Measurements from ENCODE around the gene ADAMTS9.

DNA sequence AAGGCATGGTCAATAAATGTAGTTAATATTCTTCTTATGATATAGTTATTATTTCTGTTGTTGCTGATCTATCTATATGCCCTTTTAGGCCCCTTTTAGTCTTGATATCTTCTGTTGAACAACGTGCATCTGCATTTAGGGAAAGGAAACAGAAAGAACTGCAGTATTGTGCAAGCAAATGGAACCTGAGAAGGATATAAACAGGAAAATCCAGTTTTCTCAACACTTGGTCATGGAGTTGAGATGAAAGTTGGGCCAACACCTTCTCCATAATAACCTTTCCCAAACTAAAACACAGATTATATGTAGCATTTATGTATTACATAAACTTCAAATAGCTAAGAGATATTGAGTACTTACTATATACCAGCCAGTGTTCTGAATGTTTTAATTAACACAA, 179.7 kb downstream of the ADAMTS9 start:
- TF ChIP-seq, protein P1, sequence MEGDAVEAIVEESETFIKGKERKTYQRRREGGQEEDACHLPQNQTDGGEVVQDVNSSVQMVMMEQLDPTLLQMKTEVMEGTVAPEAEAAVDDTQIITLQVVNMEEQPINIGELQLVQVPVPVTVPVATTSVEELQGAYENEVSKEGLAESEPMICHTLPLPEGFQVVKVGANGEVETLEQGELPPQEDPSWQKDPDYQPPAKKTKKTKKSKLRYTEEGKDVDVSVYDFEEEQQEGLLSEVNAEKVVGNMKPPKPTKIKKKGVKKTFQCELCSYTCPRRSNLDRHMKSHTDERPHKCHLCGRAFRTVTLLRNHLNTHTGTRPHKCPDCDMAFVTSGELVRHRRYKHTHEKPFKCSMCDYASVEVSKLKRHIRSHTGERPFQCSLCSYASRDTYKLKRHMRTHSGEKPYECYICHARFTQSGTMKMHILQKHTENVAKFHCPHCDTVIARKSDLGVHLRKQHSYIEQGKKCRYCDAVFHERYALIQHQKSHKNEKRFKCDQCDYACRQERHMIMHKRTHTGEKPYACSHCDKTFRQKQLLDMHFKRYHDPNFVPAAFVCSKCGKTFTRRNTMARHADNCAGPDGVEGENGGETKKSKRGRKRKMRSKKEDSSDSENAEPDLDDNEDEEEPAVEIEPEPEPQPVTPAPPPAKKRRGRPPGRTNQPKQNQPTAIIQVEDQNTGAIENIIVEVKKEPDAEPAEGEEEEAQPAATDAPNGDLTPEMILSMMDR (IDR thresholded peaks at IDR 0.05), result no peak
- TF ChIP-seq EZH2 (IDR thresholded peaks at IDR 0.05), result no peak

Data from neural progenitor cell (in vitro differentiated cells).